ENCODE measurements around the gene MYO6. TPM values are rescaled to one million over a fixed set of nuclear protein-coding genes. Genes with fewer than 3 reads are reported as not detected.

The MYO6 gene
- polyA plus RNA-seq, 1 donor (not counting 4 experiments of a cell fraction or from before 2014, with no cell fraction given) = 24.5 TPM

DNA sequence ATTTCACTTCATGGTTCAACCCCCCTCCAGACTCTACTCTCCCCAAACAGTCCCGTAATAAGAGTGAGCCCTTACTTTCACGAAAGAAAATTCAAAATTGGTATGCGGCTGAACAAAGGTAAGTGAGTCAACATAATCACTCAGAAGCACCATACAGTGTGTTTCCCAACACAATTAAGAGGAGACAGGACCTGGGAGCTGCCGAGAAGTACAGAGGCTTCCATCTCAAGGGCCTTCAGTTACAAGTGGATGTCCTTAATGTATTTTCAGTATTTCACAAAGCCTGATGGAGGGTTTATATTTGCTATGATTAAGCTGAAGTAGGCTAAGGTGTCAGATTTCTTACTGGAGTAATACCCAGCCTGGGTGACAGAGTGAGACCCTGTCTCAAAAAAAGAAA, 51.1 kb downstream of the MYO6 start:
- no peak overlapping the region for H3K4me2 ChIP-seq (ENCODE audit: control insufficient read depth, extremely low read depth, insufficient read depth, low read depth, low read length)

DNA sequence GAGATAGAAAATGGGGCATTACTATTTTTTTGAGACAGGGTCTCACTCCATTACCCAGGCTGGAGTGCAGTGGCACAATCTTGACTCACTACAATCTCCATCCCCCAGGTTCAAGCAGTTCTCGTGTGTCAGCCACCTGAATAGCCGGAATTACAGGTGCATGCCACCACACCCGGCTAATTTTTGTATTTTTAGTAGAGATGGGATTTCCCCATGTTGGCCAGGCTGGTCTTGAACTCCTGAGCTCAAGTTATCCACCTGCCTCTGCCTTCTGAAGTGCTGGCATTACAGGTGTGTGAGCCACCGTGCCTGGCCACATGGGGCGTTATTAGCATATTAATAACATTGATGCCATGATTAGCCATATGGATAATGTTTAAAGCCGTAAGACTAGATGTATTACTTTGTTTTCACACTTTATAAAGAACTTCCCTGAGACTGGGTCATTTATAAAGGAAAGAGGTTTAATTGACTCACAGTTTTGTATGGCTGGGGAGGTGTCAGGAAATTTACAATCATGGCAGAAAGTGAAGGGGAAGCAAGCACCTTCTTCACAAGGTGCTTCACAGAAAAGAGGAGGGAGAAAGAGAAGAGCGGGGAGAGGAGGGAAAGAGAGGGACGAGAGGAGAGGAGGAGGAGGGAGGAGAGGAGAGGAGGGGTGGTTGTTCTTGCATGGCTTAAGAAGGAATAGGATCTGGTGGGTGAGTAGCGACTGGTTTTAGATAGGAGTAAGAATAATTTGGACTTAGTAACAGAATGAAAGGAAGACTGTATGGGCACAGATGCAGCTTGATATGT, 51.9 kb downstream of the MYO6 start:
- no peak overlapping the region for H3K4me2 ChIP-seq (ENCODE audit: control insufficient read depth, extremely low read depth, insufficient read depth, low read depth, low read length)
- no peaks in the 10 kb centered on the region for H3K36me3 ChIP-seq (ENCODE audit: control insufficient read depth in 2 of 2, extremely low read depth in 1 of 2, insufficient read depth in 2 of 2, low read length in 2 of 2)
- TF ChIP-seq EZH2 (IDR thresholded peaks at IDR 0.05; ENCODE audit: low read length) = no peak
- TF ChIP-seq, protein P1, sequence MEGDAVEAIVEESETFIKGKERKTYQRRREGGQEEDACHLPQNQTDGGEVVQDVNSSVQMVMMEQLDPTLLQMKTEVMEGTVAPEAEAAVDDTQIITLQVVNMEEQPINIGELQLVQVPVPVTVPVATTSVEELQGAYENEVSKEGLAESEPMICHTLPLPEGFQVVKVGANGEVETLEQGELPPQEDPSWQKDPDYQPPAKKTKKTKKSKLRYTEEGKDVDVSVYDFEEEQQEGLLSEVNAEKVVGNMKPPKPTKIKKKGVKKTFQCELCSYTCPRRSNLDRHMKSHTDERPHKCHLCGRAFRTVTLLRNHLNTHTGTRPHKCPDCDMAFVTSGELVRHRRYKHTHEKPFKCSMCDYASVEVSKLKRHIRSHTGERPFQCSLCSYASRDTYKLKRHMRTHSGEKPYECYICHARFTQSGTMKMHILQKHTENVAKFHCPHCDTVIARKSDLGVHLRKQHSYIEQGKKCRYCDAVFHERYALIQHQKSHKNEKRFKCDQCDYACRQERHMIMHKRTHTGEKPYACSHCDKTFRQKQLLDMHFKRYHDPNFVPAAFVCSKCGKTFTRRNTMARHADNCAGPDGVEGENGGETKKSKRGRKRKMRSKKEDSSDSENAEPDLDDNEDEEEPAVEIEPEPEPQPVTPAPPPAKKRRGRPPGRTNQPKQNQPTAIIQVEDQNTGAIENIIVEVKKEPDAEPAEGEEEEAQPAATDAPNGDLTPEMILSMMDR (optimal IDR thresholded peaks at IDR 0.05 in 1 of 3, IDR thresholded peaks at IDR 0.05 in 1 of 3, conservative IDR thresholded peaks at IDR 0.05 in 1 of 3; ENCODE audit: extremely low read depth in 1 of 3, insufficient read depth in 2 of 3, low read length in 3 of 3) = no peak
- H4K20me1 ChIP-seq (ENCODE audit: control insufficient read depth, extremely low read depth, insufficient read depth, low read length) = no peaks in the 10 kb centered on the region
- no peaks in the 10 kb centered on the region for H3K4me1 ChIP-seq (ENCODE audit: control insufficient read depth, extremely low read depth, insufficient read depth, low read length)
- dilution Hi-C loops (cut with MboI; ENCODE audit: extremely low pct_ligation_motif_present, low sequenced_read_pairs) = no loop called here
- DNase-seq (ENCODE audit: low read depth, low spot score) (no peak), FAIRE-seq (no peak)
- no peak overlapping the region for H3K9ac ChIP-seq (ENCODE audit: control insufficient read depth, extremely low read depth, insufficient read depth, low read length)
- no peaks in the 10 kb centered on the region for H3K9me3 ChIP-seq (ENCODE audit: control insufficient read depth, low read depth, low read length)
- no peaks in the 10 kb centered on the region for H3K27me3 ChIP-seq (ENCODE audit: control insufficient read depth, extremely low read depth, insufficient read depth, low read length)
- no peak overlapping the region for H2AFZ ChIP-seq (ENCODE audit: control insufficient read depth, low read length)
- no peak overlapping the region for H3K4me3 ChIP-seq (ENCODE audit: control insufficient read depth in 2 of 3, extremely low read depth in 1 of 3, insufficient read depth in 2 of 3, low read depth in 1 of 3, low read length in 3 of 3)
- H3K9me1 ChIP-seq (ENCODE audit: control insufficient read depth, extremely low read depth, insufficient read depth, low read length) = no peaks in the 10 kb centered on the region
- H3K79me2 ChIP-seq (ENCODE audit: control insufficient read depth, insufficient read depth, low read length) = peaks cover 13% of the 10 kb centered on the region
- no peak overlapping the region for H3K27ac ChIP-seq (ENCODE audit: control insufficient read depth, insufficient read depth, low read length)

More for the DNA sequence above, 51.1 kb downstream of the MYO6 start:
- Histone ChIP-seq H3K79me2 (ENCODE audit: control insufficient read depth, insufficient read depth, low read length) (peaks cover 15% of the 10 kb centered on the region), H3K9me1 (ENCODE audit: control insufficient read depth, extremely low read depth, insufficient read depth, low read length) (no peaks in the 10 kb centered on the region), H3K36me3 (ENCODE audit: control insufficient read depth in 2 of 2, extremely low read depth in 1 of 2, insufficient read depth in 2 of 2, low read length in 2 of 2) (no peaks in the 10 kb centered on the region), H4K20me1 (ENCODE audit: control insufficient read depth, extremely low read depth, insufficient read depth, low read length) (no peaks in the 10 kb centered on the region), H3K9ac (ENCODE audit: control insufficient read depth, extremely low read depth, insufficient read depth, low read length) (no peak overlapping the region), H3K27me3 (ENCODE audit: control insufficient read depth, extremely low read depth, insufficient read depth, low read length) (no peaks in the 10 kb centered on the region), H2AFZ (ENCODE audit: control insufficient read depth, low read length) (no peak overlapping the region), H3K4me3 (ENCODE audit: control insufficient read depth in 2 of 3, extremely low read depth in 1 of 3, insufficient read depth in 2 of 3, low read depth in 1 of 3, low read length in 3 of 3) (no peak overlapping the region), H3K9me3 (ENCODE audit: control insufficient read depth, low read depth, low read length) (no peaks in the 10 kb centered on the region), H3K4me1 (ENCODE audit: control insufficient read depth, extremely low read depth, insufficient read depth, low read length) (no peaks in the 10 kb centered on the region), H3K27ac (ENCODE audit: control insufficient read depth, insufficient read depth, low read length) (no peak overlapping the region)
- dilution Hi-C loops (cut with MboI; ENCODE audit: extremely low pct_ligation_motif_present, low sequenced_read_pairs) = no loop called here
- TF ChIP-seq EZH2 (IDR thresholded peaks at IDR 0.05; ENCODE audit: low read length) = no peak
- TF ChIP-seq, protein P1 (optimal IDR thresholded peaks at IDR 0.05 in 1 of 3, IDR thresholded peaks at IDR 0.05 in 1 of 3, conservative IDR thresholded peaks at IDR 0.05 in 1 of 3; ENCODE audit: extremely low read depth in 1 of 3, insufficient read depth in 2 of 3, low read length in 3 of 3) = no peak
- FAIRE-seq (no peak), DNase-seq (ENCODE audit: low read depth, low spot score) (no peak)
